K562 (cell line): ENCODE results near the gene ISG20L2. TPM values are rescaled to one million over a fixed set of nuclear protein-coding genes. Genes with fewer than 3 reads are reported as not detected.

Experiments
- BCOR ChIP-seq: fragments of 450-650 bp; IDR thresholded peaks from 2 replicates; pipeline ENCODE4 v1.6.1; 2016
- CEBPB ChIP-seq: fragments of 450-650 bp; IDR thresholded peaks from 2 replicates; pipeline ENCODE4 v1.6.1; 2016; ENCODE audit warnings: missing genetic modification characterization, missing compliant biosample characterization
- CSDE1 ChIP-seq, 2 experiments: fragments of 450-650 bp; IDR thresholded peaks; 2 replicates each; pipeline ENCODE4 v1.6.1; 2016; ENCODE audit warnings: mild to moderate bottlenecking in 1 of 2
- DNMT1 ChIP-seq: fragments of 450-650 bp; IDR thresholded peaks from 2 replicates; pipeline ENCODE4 v1.6.1; 2016; ENCODE audit warnings: antibody characterized with exemption, mild to moderate bottlenecking
- GTF2B ChIP-seq: IDR thresholded peaks from 2 replicates; pipeline ENCODE4 v1.6.1; 2011; ENCODE audit not compliant: insufficient read length; ENCODE audit errors: extremely low read depth
- HMG20B ChIP-seq: fragments of 250-450 bp; sonication (Bioruptor Pico); IDR thresholded peaks from 2 replicates; pipeline ENCODE4 v1.5.0; 2021; ENCODE audit warnings: mild to moderate bottlenecking
- JUND ChIP-seq, 2 experiments: IDR thresholded peaks; 2 replicates in 1 of 2; 3 replicates in 1 of 2; pipeline ENCODE4 v1.6.1; 2011; ENCODE audit warnings: borderline replicate concordance in 2 of 2, low read depth in 2 of 2, low read length in 2 of 2, improper control_type of control experiment in 1 of 2, missing biosample characterization in 1 of 2, missing genetic modification characterization in 1 of 2, missing genetic modification reagents in 1 of 2
- KLF16 ChIP-seq: IDR thresholded peaks from 2 replicates; pipeline ENCODE4 v1.6.1; 2016; ENCODE audit warnings: antibody characterized with exemption
- XRCC4 ChIP-seq: IDR thresholded peaks from one replicate; pipeline ENCODE4 v1.6.1; 2011; ENCODE audit not compliant: insufficient read depth, insufficient read length; ENCODE audit errors: extremely low read depth
- ZBTB43 ChIP-seq: sonication (generic); formaldehyde crosslinking; IDR thresholded peaks from 2 replicates; pipeline ENCODE4 v1.8.0; 2023; ENCODE audit warnings: mild to moderate bottlenecking, missing genetic modification reagents
- ZC3H11A ChIP-seq: IDR thresholded peaks from 2 replicates; pipeline ENCODE4 v1.6.1; 2012; ENCODE audit warnings: low read depth, low read length, improper control_type of control experiment
- ZNF133 ChIP-seq: fragments of 250-450 bp; sonication (Bioruptor Pico); IDR thresholded peaks from 2 replicates; pipeline ENCODE4 v1.4.0; 2020; ENCODE audit warnings: mild to moderate bottlenecking
- ZNF146 ChIP-seq: IDR thresholded peaks from one replicate; pipeline ENCODE4 v1.6.1; 2018; ENCODE audit warnings: missing compliant biosample characterization; ENCODE audit not compliant: unreplicated experiment
- ZNF165 ChIP-seq: fragments of 250-450 bp; sonication (Bioruptor Pico); IDR thresholded peaks from 2 replicates; pipeline ENCODE4 v1.4.0; 2020; ENCODE audit warnings: borderline replicate concordance
- ZNF384 ChIP-seq: IDR thresholded peaks from 2 replicates; pipeline ENCODE4 v1.6.1; 2012; ENCODE audit warnings: low read depth, low read length, improper control_type of control experiment
- ZNF586 ChIP-seq: fragments of 450-650 bp; formaldehyde crosslinking; conservative IDR thresholded peaks from 2 replicates; pipeline ENCODE4 v1.4.0; 2020; ENCODE audit warnings: mild to moderate bottlenecking, moderate library complexity
- polyA plus RNA-seq, 8 experiments: library from polyadenylated mRNA; depleted of rRNA in 4 of 8; stranded (reverse) in 5 of 8; unstranded in 3 of 8; fragments of >200 nt; fragmentation: Nextera tagmentation in 2 of 8; fragmentation: Illumina TruSeq in 1 of 8; extraction: Ambion mirVana in 2 of 8; extraction: Trizol in 1 of 8; gene quantifications; 2 replicates each; pipeline versions ENCODE4 v1.2.1 to v1.2.3, GENCODE V29; 2011 to 2014; ENCODE audit warnings: inconsistent platforms in 1 of 8, missing spikeins in 1 of 8
- total RNA-seq, 7 experiments: library from RNA; depleted of rRNA in 6 of 7; stranded (reverse); fragments of >200 nt in 6 of 7; fragmentation: Illumina TruSeq in 2 of 7; extraction: Trizol in 2 of 7; gene quantifications; 2 replicates each; pipeline versions ENCODE4 v1.2.1 to v1.2.3, GENCODE V29; 2011 to 2021; ENCODE audit warnings: low replicate concordance in 1 of 7
- TF ChIP-seq, protein P1 (sequence below): fragments of 450-650 bp; IDR thresholded peaks from 2 replicates; pipeline ENCODE4 v1.6.1; 2016; ENCODE audit warnings: low read depth

Gene ISG20L2
- total and polyA plus RNA-seq, 9 of the 15 experiments (the other 6 are each of a cell fraction or from before 2014, with no cell fraction given) = 21.3 to 130 (median 50.3) TPM

GRCh38 chr1:156728599-156729462 lies at the start of gene ISG20L2 (continued):
- TF ChIP-seq, protein P1, sequence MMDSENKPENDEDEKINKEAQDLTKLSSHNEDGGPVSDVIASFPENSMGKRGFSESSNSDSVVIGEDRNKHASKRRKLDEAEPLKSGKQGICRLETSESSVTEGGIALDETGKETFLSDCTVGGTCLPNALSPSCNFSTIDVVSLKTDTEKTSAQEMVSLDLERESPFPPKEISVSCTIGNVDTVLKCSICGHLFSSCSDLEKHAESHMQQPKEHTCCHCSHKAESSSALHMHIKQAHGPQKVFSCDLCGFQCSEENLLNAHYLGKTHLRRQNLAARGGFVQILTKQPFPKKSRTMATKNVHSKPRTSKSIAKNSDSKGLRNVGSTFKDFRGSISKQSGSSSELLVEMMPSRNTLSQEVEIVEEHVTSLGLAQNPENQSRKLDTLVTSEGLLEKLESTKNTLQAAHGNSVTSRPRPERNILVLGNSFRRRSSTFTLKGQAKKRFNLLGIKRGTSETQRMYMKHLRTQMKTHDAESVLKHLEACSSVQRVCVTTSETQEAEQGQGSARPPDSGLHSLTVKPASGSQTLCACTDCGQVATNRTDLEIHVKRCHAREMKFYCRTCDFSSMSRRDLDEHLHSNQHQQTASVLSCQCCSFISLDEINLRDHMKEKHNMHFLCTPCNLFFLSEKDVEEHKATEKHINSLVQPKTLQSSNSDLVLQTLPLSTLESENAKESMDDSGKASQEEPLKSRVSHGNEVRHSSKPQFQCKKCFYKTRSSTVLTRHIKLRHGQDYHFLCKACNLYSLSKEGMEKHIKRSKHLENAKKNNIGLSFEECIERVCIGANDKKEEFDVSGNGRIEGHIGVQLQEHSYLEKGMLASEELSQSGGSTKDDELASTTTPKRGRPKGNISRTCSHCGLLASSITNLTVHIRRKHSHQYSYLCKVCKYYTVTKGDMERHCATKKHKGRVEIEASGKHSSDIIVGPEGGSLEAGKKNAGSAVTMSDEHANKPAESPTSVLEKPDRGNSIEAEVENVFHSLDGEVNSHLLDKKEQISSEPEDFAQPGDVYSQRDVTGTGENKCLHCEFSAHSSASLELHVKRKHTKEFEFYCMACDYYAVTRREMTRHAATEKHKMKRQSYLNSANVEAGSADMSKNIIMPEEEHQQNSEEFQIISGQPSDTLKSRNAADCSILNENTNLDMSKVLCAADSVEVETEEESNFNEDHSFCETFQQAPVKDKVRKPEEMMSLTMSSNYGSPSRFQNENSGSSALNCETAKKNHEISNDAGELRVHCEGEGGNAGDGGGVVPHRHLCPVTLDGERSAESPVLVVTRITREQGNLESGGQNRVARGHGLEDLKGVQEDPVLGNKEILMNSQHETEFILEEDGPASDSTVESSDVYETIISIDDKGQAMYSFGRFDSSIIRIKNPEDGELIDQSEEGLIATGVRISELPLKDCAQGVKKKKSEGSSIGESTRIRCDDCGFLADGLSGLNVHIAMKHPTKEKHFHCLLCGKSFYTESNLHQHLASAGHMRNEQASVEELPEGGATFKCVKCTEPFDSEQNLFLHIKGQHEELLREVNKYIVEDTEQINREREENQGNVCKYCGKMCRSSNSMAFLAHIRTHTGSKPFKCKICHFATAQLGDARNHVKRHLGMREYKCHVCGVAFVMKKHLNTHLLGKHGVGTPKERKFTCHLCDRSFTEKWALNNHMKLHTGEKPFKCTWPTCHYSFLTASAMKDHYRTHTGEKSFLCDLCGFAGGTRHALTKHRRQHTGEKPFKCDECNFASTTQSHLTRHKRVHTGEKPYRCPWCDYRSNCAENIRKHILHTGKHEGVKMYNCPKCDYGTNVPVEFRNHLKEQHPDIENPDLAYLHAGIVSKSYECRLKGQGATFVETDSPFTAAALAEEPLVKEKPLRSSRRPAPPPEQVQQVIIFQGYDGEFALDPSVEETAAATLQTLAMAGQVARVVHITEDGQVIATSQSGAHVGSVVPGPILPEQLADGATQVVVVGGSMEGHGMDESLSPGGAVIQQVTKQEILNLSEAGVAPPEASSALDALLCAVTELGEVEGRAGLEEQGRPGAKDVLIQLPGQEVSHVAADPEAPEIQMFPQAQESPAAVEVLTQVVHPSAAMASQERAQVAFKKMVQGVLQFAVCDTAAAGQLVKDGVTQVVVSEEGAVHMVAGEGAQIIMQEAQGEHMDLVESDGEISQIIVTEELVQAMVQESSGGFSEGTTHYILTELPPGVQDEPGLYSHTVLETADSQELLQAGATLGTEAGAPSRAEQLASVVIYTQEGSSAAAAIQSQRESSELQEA = no peak
- TF ChIP-seq HMG20B (CRISPR knock-in tag) (no peak), KLF16 (no peak), ZNF586 (no peak), ZC3H11A (0 out of 2 replicates have a peak, but pooled peaks have one; percentile 58), BCOR (no peak), ZBTB43 (peak; percentile 26; the same call in 1 of the 2 replicates), ZNF384 (no peak), JUND (IDR thresholded peaks at IDR 0.05; ENCODE audit: borderline replicate concordance, low read depth, low read length) (peak; percentile 90), JUND (tag; IDR thresholded peaks at IDR 0.05; ENCODE audit: borderline replicate concordance, low read depth, low read length) (peak; percentile 88; the same call in 1 of the 3 replicates), CEBPB (tag) (no peak), XRCC4 (no peak), ZNF133 (CRISPR knock-in tag) (no peak), GTF2B (no peak), DNMT1 (0 out of 2 replicates have a peak, but pooled peaks have one; percentile 62), ZNF165 (CRISPR knock-in tag) (no peak), ZNF146 (CRISPR knock-in tag) (no peak), CSDE1 (IDR thresholded peaks at IDR 0.05) (peak; percentile 26 to 94; a peak in 2 of 4 replicates)
